ENCODE results near the gene JAG1.

GRCh38 chr20:10640897-10641296 is 32.9 kb downstream of the JAG1 start:
- TF ChIP-seq, protein P1, sequence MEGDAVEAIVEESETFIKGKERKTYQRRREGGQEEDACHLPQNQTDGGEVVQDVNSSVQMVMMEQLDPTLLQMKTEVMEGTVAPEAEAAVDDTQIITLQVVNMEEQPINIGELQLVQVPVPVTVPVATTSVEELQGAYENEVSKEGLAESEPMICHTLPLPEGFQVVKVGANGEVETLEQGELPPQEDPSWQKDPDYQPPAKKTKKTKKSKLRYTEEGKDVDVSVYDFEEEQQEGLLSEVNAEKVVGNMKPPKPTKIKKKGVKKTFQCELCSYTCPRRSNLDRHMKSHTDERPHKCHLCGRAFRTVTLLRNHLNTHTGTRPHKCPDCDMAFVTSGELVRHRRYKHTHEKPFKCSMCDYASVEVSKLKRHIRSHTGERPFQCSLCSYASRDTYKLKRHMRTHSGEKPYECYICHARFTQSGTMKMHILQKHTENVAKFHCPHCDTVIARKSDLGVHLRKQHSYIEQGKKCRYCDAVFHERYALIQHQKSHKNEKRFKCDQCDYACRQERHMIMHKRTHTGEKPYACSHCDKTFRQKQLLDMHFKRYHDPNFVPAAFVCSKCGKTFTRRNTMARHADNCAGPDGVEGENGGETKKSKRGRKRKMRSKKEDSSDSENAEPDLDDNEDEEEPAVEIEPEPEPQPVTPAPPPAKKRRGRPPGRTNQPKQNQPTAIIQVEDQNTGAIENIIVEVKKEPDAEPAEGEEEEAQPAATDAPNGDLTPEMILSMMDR (IDR thresholded peaks at IDR 0.05) = no peak
- TF ChIP-seq POLR2A (IDR thresholded peaks at IDR 0.05) = no peak
